Gastrocnemius medialis (tissue), 4 donors: ENCODE measurements around the gene MLIP.

Source experiments
- CTCF ChIP-seq, 5 experiments: fragments of 450-650 bp in 3 of 5; fragments of 200-600 bp in 2 of 5; sonication (generic) in 2 of 5; IDR thresholded peaks in 4 of 5; conservative IDR thresholded peaks in 1 of 5; 1 replicate in 4 of 5; 2 replicates in 1 of 5; pipeline ENCODE4 v1.5.1; 2016 to 2019; ENCODE audit warnings: antibody characterized with exemption in 5 of 5, mild to moderate bottlenecking in 3 of 5, moderate library complexity in 3 of 5
- POLR2A ChIP-seq, 2 donors: fragments of 450-650 bp; IDR thresholded peaks; one replicate each; pipeline ENCODE4 v1.6.1; 2017; ENCODE audit warnings: antibody characterized with exemption in 2 of 2, mild to moderate bottlenecking in 2 of 2, moderate library complexity in 2 of 2

- TF ChIP-seq CTCF (IDR thresholded peaks at IDR 0.05 in 4 of 5, conservative IDR thresholded peaks at IDR 0.05 in 1 of 5) (peak in 3 of 5 experiments; percentile 12 to 29 (median 29)), POLR2A (IDR thresholded peaks at IDR 0.05) (no peak)
Observed at GRCh38 chr6:54267798-54268197, 156.6 kb downstream of the MLIP start.
